Measurements from ENCODE around the gene CNTN4.

Gene CNTN4

GRCh38 chr3:2920103-2920502 lies 821.4 kb downstream of the CNTN4 start:
- H3K27ac ChIP-seq (ENCODE audit: low read depth, low read length, severe bottlenecking) = no peak overlapping the region
- no CpG with 5 or more reads among the region's 1 CpG for WGBS, 2 experiments (ENCODE audit: insufficient coverage in 2 of 2)
- H3K4me1 ChIP-seq (ENCODE audit: control insufficient read depth, insufficient read depth, low read length, poor library complexity, severe bottlenecking) = no peaks in the 10 kb centered on the region
- H3K9me3 ChIP-seq (ENCODE audit: control insufficient read depth, low read length) = no peaks in the 10 kb centered on the region
- H3K4me3 ChIP-seq (ENCODE audit: extremely low read depth, insufficient read depth, low read length, poor library complexity, severe bottlenecking) = no peak overlapping the region
- H3K36me3 ChIP-seq (ENCODE audit: control insufficient read depth, insufficient read depth, low read length) = no peaks in the 10 kb centered on the region

- H3K4me1 ChIP-seq (ENCODE audit: control insufficient read depth, insufficient read depth, low read length, poor library complexity, severe bottlenecking) = no peaks in the 10 kb centered on the region
- no peaks in the 10 kb centered on the region for H3K9me3 ChIP-seq (ENCODE audit: control insufficient read depth, low read length)
These were observed 822.8 kb downstream of the CNTN4 start for GRCh38 chr3:2921452-2921851.

GRCh38 chr3:2921903-2922302 lies 823.2 kb downstream of the CNTN4 start:
- Histone ChIP-seq H3K4me1 (ENCODE audit: control insufficient read depth, insufficient read depth, low read length, poor library complexity, severe bottlenecking) (no peaks in the 10 kb centered on the region), H3K4me3 (ENCODE audit: extremely low read depth, insufficient read depth, low read length, poor library complexity, severe bottlenecking) (no peak overlapping the region), H3K9me3 (ENCODE audit: control insufficient read depth, low read length) (no peaks in the 10 kb centered on the region), H3K36me3 (ENCODE audit: control insufficient read depth, insufficient read depth, low read length) (no peaks in the 10 kb centered on the region), H3K27ac (ENCODE audit: low read depth, low read length, severe bottlenecking) (no peak overlapping the region)
- no CpG with 5 or more reads among the region's 1 CpG for WGBS, 2 experiments (ENCODE audit: insufficient coverage in 2 of 2)

More at GRCh38 chr3:2921452-2921851, 822.8 kb downstream of the CNTN4 start:
- Histone ChIP-seq H3K4me3 (ENCODE audit: extremely low read depth, insufficient read depth, low read length, poor library complexity, severe bottlenecking) (no peak overlapping the region), H3K36me3 (ENCODE audit: control insufficient read depth, insufficient read depth, low read length) (no peaks in the 10 kb centered on the region), H3K27ac (ENCODE audit: low read depth, low read length, severe bottlenecking) (no peak overlapping the region)
- no CpG with 5 or more reads among the region's 1 CpG for WGBS, 2 experiments (ENCODE audit: insufficient coverage in 2 of 2)

GRCh38 chr3:2923390-2923789 lies 824.7 kb downstream of the CNTN4 start:
- H3K9me3 ChIP-seq (ENCODE audit: control insufficient read depth, low read length) = no peaks in the 10 kb centered on the region
- H3K4me3 ChIP-seq (ENCODE audit: extremely low read depth, insufficient read depth, low read length, poor library complexity, severe bottlenecking) = no peak overlapping the region
- no peaks in the 10 kb centered on the region for H3K36me3 ChIP-seq (ENCODE audit: control insufficient read depth, insufficient read depth, low read length)
- no peaks in the 10 kb centered on the region for H3K4me1 ChIP-seq (ENCODE audit: control insufficient read depth, insufficient read depth, low read length, poor library complexity, severe bottlenecking)
- no peak overlapping the region for H3K27ac ChIP-seq (ENCODE audit: low read depth, low read length, severe bottlenecking)
- 83 to 100% methylated on average over 2 to 3 of the region's 3 CpGs for WGBS, 2 experiments (ENCODE audit: insufficient coverage in 2 of 2)

- Histone ChIP-seq H3K27ac (ENCODE audit: low read depth, low read length, severe bottlenecking) (no peak overlapping the region), H3K9me3 (ENCODE audit: control insufficient read depth, low read length) (no peaks in the 10 kb centered on the region), H3K36me3 (ENCODE audit: control insufficient read depth, insufficient read depth, low read length) (no peaks in the 10 kb centered on the region), H3K4me1 (ENCODE audit: control insufficient read depth, insufficient read depth, low read length, poor library complexity, severe bottlenecking) (no peaks in the 10 kb centered on the region), H3K4me3 (ENCODE audit: extremely low read depth, insufficient read depth, low read length, poor library complexity, severe bottlenecking) (no peak overlapping the region)
- WGBS, 2 experiments (ENCODE audit: insufficient coverage in 2 of 2) = no CpG with 5 or more reads among the region's 1 CpG
These were observed 828.6 kb downstream of the CNTN4 start for GRCh38 chr3:2927259-2927658.

- H3K9me3 ChIP-seq (ENCODE audit: control insufficient read depth, low read length) = no peaks in the 10 kb centered on the region
- H3K27ac ChIP-seq (ENCODE audit: low read depth, low read length, severe bottlenecking) = no peak overlapping the region
- H3K4me3 ChIP-seq (ENCODE audit: extremely low read depth, insufficient read depth, low read length, poor library complexity, severe bottlenecking) = no peak overlapping the region
- 90 to 96% methylated on average over 2 of the region's 5 CpGs for WGBS, 2 experiments (ENCODE audit: insufficient coverage in 2 of 2)
- H3K36me3 ChIP-seq (ENCODE audit: control insufficient read depth, insufficient read depth, low read length) = no peaks in the 10 kb centered on the region
- H3K4me1 ChIP-seq (ENCODE audit: control insufficient read depth, insufficient read depth, low read length, poor library complexity, severe bottlenecking) = no peaks in the 10 kb centered on the region
These were observed 830.9 kb downstream of the CNTN4 start for GRCh38 chr3:2929574-2929973.

GRCh38 chr3:2931265-2931664 lies 832.6 kb downstream of the CNTN4 start:
- WGBS, 2 experiments (ENCODE audit: insufficient coverage in 2 of 2) = 100% methylated on average over 2 of the region's 4 CpGs; no CpG with 5 or more reads in 1 of the 2 experiments
- H3K27ac ChIP-seq (ENCODE audit: low read depth, low read length, severe bottlenecking) = no peak overlapping the region
- H3K4me1 ChIP-seq (ENCODE audit: control insufficient read depth, insufficient read depth, low read length, poor library complexity, severe bottlenecking) = no peaks in the 10 kb centered on the region
- no peaks in the 10 kb centered on the region for H3K36me3 ChIP-seq (ENCODE audit: control insufficient read depth, insufficient read depth, low read length)
- no peaks in the 10 kb centered on the region for H3K9me3 ChIP-seq (ENCODE audit: control insufficient read depth, low read length)
- H3K4me3 ChIP-seq (ENCODE audit: extremely low read depth, insufficient read depth, low read length, poor library complexity, severe bottlenecking) = no peak overlapping the region

- WGBS, 2 experiments (ENCODE audit: insufficient coverage in 2 of 2) = 83 to 86% methylated on average over 1 to 3 of the region's 4 CpGs
- no peak overlapping the region for H3K4me3 ChIP-seq (ENCODE audit: extremely low read depth, insufficient read depth, low read length, poor library complexity, severe bottlenecking)
- H3K4me1 ChIP-seq (ENCODE audit: control insufficient read depth, insufficient read depth, low read length, poor library complexity, severe bottlenecking) = no peaks in the 10 kb centered on the region
- H3K27ac ChIP-seq (ENCODE audit: low read depth, low read length, severe bottlenecking) = no peak overlapping the region
- no peaks in the 10 kb centered on the region for H3K9me3 ChIP-seq (ENCODE audit: control insufficient read depth, low read length)
- H3K36me3 ChIP-seq (ENCODE audit: control insufficient read depth, insufficient read depth, low read length) = no peaks in the 10 kb centered on the region
These were observed 835.9 kb downstream of the CNTN4 start for GRCh38 chr3:2934541-2934940.

- no CpG with 5 or more reads among the region's 2 CpGs for WGBS, 2 experiments (ENCODE audit: insufficient coverage in 2 of 2)
These were observed 838.4 kb downstream of the CNTN4 start for GRCh38 chr3:2937055-2937454.

GRCh38 chr3:2937592-2937991 lies 838.9 kb downstream of the CNTN4 start:
- Histone ChIP-seq H3K4me3 (ENCODE audit: extremely low read depth, insufficient read depth, low read length, poor library complexity, severe bottlenecking) (no peak overlapping the region), H3K27ac (ENCODE audit: low read depth, low read length, severe bottlenecking) (no peak overlapping the region)
- 84% methylated on average over 2 of the region's 2 CpGs; no CpG with 5 or more reads in 1 of the 2 experiments for WGBS, 2 experiments (ENCODE audit: insufficient coverage in 2 of 2)

More at GRCh38 chr3:2937055-2937454, 838.4 kb downstream of the CNTN4 start:
- Histone ChIP-seq H3K27ac (ENCODE audit: low read depth, low read length, severe bottlenecking) (no peak overlapping the region), H3K9me3 (ENCODE audit: control insufficient read depth, low read length) (no peaks in the 10 kb centered on the region), H3K4me3 (ENCODE audit: extremely low read depth, insufficient read depth, low read length, poor library complexity, severe bottlenecking) (no peak overlapping the region), H3K36me3 (ENCODE audit: control insufficient read depth, insufficient read depth, low read length) (no peaks in the 10 kb centered on the region), H3K4me1 (ENCODE audit: control insufficient read depth, insufficient read depth, low read length, poor library complexity, severe bottlenecking) (no peaks in the 10 kb centered on the region)

GRCh38 chr3:2938711-2939110 lies 840.0 kb downstream of the CNTN4 start:
- Histone ChIP-seq H3K9me3 (ENCODE audit: control insufficient read depth, low read length) (no peaks in the 10 kb centered on the region), H3K27ac (ENCODE audit: low read depth, low read length, severe bottlenecking) (no peak overlapping the region), H3K4me1 (ENCODE audit: control insufficient read depth, insufficient read depth, low read length, poor library complexity, severe bottlenecking) (no peaks in the 10 kb centered on the region), H3K4me3 (ENCODE audit: extremely low read depth, insufficient read depth, low read length, poor library complexity, severe bottlenecking) (no peak overlapping the region), H3K36me3 (ENCODE audit: control insufficient read depth, insufficient read depth, low read length) (no peaks in the 10 kb centered on the region)
- 77 to 86% methylated on average over 1 of the region's 1 CpG for WGBS, 2 experiments (ENCODE audit: insufficient coverage in 2 of 2)

More at GRCh38 chr3:2937592-2937991, 838.9 kb downstream of the CNTN4 start:
- no peaks in the 10 kb centered on the region for H3K9me3 ChIP-seq (ENCODE audit: control insufficient read depth, low read length)
- H3K36me3 ChIP-seq (ENCODE audit: control insufficient read depth, insufficient read depth, low read length) = no peaks in the 10 kb centered on the region
- no peaks in the 10 kb centered on the region for H3K4me1 ChIP-seq (ENCODE audit: control insufficient read depth, insufficient read depth, low read length, poor library complexity, severe bottlenecking)
